Measurements from ENCODE around the gene SUPT20H. TPM values are rescaled to one million over a fixed set of nuclear protein-coding genes. Genes with fewer than 3 reads are reported as not detected.
"Not testable (repeated sequence)": the region's sequence is repeated elsewhere in the genome, so short reads cannot be mapped to it uniquely, and the experiment has no call there.

Gene SUPT20H
- polyA plus RNA-seq, 5 donors = 84.8 to 143 (median 118) TPM

GRCh38 chr13:37070956-37071355 lies 11.5 kb upstream of the SUPT20H start:
- DNase-seq = no peak

GRCh38 chr13:37070145-37070695 lies 10.7 kb upstream of the SUPT20H start:
- DNase-seq = no peak

DNA sequence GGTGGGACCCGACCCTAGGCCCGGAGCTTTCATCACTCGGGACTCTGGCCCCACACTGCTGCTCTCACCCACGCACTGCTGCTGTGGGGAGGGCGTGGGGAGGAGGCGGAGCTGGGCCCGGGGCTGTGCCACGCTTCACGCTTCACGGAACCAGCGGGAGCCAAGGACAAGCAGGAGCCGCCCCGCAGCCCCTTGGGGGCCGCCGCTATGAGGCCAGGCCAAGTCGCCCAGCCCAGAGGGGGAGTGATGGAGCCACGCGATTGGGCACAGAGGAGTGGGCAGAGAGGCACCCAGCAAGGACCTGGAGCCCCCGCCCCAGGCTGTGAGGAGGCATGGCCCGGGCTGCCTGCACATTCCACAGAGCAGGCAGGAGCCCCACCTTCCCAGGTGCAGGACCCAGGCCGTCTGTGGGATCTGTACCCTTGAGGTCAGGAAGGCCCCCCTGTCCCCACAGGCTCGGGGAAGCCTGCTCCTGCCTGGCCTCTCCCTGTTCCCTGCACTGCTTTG lies 10.2 kb upstream of the SUPT20H start:
- DNase-seq = no peak

DNA sequence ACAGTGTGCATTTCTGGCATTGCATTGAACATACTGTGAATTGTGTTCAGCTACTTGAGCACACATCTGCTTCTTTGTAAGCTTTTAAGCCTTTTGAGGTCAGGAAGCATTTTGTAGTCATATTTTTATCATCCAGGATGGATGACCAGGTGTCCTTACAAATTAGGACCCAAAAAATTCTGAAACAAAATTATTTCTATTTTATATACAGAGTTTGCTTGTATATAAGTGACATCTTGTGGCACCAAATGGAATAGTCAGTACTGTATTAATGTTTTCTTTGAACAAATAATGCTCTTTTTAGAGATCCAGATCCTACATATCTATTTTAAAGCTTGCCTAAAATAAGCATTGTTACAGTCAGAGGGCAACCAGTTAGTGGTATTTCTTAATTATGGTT lies 9.5 kb upstream of the SUPT20H start:
- DNase-seq = no peak

DNA sequence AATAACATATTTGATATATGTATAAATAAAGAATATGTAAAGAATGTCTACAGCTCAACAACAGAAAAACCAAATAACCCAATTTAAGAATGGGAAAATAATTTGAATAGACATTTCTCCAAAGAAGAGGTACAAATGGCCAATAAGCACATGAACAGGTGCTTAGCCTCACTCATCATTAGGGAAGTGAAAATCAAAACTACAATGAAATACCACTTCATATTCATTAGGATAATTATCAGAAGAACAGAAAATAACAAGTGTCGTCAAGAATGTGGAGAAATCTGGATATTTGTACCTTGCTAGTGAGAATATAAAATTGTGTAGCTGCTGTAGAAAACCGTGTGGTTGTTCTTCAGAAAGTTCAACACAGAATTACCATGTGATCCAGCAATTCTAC lies 8.4 kb upstream of the SUPT20H start:
- no peak for DNase-seq

DNA sequence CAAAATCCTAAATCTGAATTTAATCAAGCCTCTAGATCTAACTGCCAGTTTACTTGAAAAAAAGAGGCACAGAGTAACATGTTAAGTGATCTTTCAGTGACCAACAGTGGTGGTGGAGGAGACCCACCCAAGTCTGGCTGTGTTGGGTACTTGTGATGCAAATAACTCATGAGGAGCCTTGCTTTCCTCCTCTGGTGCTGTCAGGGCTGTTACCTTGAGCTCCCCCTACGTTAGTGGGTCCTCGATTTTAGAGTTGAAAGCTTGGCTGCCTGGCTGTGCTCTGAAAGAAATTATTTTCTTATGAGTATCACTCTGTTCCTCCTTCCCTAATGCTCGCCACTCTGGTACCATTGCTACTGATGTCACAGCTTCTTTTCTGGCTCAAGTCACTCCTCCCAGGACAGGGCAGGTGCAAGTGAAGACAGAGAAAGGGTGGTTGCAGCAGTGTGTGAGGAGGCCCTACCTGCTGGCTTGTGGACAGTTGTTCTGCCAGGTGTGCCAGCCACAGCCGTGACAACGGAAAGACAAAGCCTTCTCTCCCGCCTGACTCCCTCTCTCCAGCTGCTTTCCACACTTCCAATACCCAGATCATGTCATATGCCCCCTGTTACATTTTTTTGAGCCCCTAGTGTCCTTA lies 6.5 kb upstream of the SUPT20H start:
- DNase-seq = no peak

DNA sequence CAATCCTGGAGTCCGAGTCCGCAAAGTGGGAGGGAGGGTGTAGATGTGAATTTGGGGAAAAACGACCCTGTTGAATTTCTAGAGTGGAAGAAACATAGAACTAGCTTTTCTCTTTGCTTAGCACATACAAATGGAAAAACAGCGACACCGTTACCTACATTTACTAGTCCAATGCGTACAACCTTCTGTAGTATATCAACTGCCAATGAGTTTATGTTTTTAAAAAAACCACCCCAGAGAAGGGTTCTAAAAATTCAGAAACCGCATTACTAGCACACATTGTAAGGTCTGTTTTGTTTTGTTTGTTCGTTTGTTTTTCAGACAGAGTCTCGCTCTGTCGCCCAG lies 332 bp upstream of the SUPT20H start:
- DNase-seq = no peak

- not testable (repeated sequence) for DNase-seq
Observed at GRCh38 chr13:37056228-37056627, 3.3 kb downstream of the SUPT20H start.

DNA sequence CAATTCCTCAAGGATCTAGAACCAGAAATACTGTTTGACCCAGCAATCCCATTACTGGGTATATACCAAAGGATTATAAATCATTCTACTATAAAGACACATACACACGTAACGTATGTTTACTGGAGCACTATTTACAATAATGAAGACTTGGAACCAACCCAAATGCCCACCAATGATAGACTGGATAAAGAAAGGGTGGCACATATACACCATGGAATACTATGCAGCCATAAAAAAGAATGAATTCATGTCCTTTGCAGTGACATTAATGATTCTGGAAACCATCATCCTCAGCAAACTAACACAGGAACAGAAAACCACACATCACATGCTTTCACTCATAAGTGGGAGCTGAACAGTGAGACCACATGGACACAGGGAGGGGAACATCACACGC lies 6.4 kb downstream of the SUPT20H start:
- not testable (repeated sequence) for DNase-seq

DNA sequence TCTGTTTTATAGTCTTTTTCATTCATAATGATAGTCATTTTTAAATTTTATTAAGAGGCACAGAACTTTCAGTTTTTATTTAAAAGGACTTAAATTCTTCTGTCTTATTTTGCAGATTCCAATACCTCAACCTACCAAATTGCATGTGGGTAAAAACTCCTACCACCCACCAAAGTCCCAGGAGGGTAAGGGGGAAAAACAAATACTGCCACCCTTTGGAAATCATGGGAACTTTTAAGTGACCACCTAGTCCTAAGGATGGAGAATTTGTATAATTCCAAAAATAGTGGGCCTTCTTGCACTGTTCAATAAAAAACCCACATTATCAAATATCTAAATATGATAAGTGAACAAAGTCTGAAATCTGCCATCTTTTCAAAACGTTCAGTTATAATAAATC lies 9.7 kb downstream of the SUPT20H start:
- DNase-seq = no peak

GRCh38 chr13:37047846-37048245 lies 11.6 kb downstream of the SUPT20H start:
- no peak for DNase-seq

DNA sequence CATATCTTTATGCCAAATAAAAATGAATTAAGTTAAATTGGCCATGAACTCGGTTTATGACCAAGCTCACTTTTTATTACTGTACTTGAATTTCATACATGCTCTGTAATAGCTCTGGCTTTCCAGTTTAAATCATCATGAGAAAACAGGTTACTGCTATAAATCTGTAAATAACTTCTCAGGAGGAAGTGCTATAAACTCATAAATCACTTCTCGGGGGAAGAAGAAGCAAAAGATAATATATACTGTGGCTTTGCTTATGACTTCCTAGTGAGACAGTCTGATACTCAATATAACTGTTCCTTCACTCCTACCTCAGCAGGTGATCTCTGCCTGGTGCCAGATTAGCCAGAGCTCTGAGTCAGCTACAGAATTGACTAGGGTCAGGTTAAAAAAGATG lies 12.5 kb downstream of the SUPT20H start:
- DNase-seq = no peak

- no peak for DNase-seq
Observed at GRCh38 chr13:37046062-37046461, 13.4 kb downstream of the SUPT20H start.

GRCh38 chr13:37040789-37041188 lies 18.7 kb downstream of the SUPT20H start:
- DNase-seq = no peak

DNA sequence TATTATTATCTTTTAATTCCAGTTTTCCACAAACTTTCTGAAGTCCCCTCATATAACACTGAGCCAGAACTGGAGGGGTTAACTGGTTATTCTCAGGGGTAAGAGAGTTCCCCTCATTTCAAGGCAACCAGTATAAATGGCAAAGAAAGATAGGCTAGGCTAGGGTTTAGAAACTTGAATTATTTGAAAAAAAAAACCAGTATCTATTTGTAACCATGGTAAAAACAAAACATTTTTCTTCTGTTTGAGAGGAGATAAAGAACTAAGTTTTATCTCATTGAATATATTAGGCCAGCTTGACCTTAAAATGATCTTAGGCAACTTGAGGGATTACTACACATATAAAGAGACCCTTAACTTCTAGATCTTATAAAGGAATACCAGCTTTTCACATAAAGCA lies 19.6 kb downstream of the SUPT20H start:
- no peak for DNase-seq

DNA sequence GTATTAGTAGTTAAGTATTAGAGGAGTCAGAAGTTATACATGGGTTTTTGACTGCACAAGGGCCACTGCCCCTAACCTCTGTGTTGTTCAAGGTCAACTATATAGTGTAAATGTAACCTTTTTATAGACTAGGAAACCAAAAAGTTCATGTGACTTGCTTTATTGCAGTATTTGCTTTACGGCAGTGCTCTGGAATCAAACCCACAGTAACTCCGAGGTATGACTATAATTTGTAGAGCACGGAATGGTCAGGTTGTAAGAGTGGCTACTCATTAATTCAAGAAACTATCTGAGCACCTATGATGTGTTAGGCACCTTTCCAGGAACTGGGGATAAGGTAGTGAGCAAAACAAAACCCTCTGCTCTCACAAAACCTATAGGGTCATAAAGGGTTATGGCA lies 22.2 kb downstream of the SUPT20H start:
- DNase-seq = no peak

DNA sequence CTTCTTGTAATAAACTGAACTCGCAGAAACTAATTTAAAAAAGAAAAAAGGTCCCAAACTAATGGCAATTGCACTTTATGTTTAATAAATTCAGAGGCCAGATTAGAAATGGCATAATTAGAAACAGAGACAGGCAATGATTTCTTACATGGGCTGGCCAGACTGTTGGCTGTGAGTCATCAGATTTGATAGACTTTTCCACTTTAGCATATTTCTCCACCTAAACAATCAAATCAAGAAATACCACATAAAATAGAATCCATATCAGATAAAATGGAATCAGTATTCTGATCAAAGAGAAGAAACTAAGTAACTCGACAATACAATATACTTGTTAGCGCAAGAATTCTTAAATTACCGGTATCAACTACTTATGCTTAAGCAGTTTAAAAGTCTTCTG lies 29.9 kb downstream of the SUPT20H start:
- DNase-seq = no peak

DNA sequence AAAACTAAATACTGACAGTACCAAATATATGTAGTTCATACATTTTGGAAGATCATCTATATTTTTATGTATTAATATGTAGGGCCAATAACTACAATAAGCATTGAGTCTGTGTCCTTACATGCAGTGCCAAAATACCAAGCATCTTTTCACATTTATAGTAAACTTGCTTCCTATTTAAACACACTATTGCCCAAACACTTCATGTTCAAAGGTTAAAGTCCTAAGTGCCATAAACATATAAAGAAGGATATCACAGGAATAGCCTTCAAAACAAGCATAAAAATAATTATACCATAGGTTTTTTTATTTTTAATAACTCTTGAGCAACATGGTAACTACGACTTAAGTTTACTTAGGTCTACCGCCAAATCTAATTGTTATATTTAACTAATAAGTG lies 31.8 kb downstream of the SUPT20H start:
- DNase-seq = no peak

GRCh38 chr13:37026771-37027170 lies 32.7 kb downstream of the SUPT20H start:
- no peak for DNase-seq

DNA sequence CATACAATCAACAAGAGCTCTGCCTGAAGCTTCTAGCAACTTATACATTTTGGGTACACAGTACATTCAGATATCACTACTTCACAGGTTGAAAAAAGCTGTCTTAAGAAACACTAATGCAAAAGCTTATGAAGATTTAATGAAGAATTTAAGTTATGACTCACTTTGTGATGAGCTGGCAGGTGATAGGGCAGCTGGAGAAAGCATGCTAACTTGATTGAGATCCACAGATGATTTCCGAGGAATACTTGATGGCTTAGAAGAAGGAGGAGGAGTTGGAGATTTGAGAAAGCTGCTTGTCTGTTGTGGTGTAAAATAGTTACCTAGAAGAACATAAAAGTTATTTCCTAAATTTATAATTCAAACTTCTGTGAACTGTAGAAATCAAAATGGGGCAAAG lies 35.6 kb downstream of the SUPT20H start:
- no peak for DNase-seq

GRCh38 chr13:37014609-37015008 lies 44.9 kb downstream of the SUPT20H start:
- no peak for DNase-seq

DNA sequence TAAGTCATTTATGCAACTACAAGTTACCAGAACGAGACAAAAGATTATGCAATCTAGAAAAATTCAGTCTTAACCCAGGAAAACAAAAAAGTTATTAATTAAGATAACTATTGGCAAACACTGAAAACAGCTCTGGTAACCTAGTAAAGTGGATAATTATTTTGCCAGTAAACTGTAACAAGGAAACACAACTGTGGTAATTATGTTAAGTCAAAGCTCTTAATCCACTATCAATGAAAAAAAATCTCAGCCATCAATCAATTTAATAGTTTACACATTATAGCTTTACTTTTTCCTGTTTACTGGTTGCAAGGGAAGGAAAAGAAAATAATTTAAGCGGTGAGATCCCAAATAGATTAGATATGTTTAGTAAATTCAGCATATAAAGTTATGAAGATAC lies 47.7 kb downstream of the SUPT20H start:
- DNase-seq = no peak

DNA sequence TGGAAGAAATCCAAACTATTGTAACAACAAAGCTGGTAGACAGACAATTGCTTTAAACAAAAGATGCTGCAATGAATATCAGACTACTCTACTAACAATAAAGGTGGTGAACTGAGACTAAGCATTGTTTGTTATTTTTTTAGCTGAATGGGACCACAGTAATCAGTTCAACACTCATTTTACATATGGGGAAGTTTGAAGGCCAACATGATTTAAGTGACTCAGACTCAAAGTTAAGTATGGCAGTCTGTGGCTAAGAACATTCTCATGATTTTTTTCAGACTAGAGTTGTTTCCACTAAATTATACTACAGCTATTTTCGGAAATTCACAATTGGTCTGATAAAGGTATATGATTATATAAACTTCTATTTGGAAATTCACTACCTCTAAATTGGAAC lies 48.5 kb downstream of the SUPT20H start:
- no peak for DNase-seq

GRCh38 chr13:37010424-37010823 lies 49.1 kb downstream of the SUPT20H start:
- DNase-seq = no peak

All from right lung (tissue), 5 donors.